GM19468 (cell line): ENCODE results near the gene GTF2H4.
"Not testable (repeated sequence)": the region's sequence is repeated elsewhere in the genome, so short reads cannot be mapped to it uniquely, and the experiment has no call there.

Experiments
- ATAC-seq: cut with Tn5 transposase; IDR thresholded peaks from one replicate; pipeline ENCODE4 v1.9.1; 2021; ENCODE audit warnings: mild to moderate bottlenecking, moderate library complexity, moderate number of reproducible peaks; ENCODE audit not compliant: unreplicated experiment; ENCODE audit errors: extremely low read depth

Gene GTF2H4

GRCh38 chr6:30907758-30908591 is at the start of gene GTF2H4:
TSS of gene GTF2H4 (plus strand) at chr6:30908207.
- peak; percentile 81 for ATAC-seq

GRCh38 chr6:30859726-30860125 is 48.3 kb upstream of the GTF2H4 start:
- ATAC-seq, result not testable (repeated sequence)

- ATAC-seq, result no peak
Observed at GRCh38 chr6:30861257-30862048, 46.6 kb upstream of the GTF2H4 start.

GRCh38 chr6:30862156-30862875 is 45.7 kb upstream of the GTF2H4 start:
- no peak for ATAC-seq

- ATAC-seq, result no peak
Observed at GRCh38 chr6:30864325-30864724, 43.7 kb upstream of the GTF2H4 start.

GRCh38 chr6:30869241-30869749 is 38.7 kb upstream of the GTF2H4 start:
- ATAC-seq, result not testable (repeated sequence)

GRCh38 chr6:30870546-30870945 is 37.5 kb upstream of the GTF2H4 start:
- no peak for ATAC-seq

- no peak for ATAC-seq
Observed at GRCh38 chr6:30871592-30872183, 36.3 kb upstream of the GTF2H4 start.

GRCh38 chr6:30873137-30873640 is 34.8 kb upstream of the GTF2H4 start:
- no peak for ATAC-seq

- not testable (repeated sequence) for ATAC-seq
Observed at GRCh38 chr6:30873795-30874194, 34.2 kb upstream of the GTF2H4 start.

- no peak for ATAC-seq
Observed at GRCh38 chr6:30875244-30876038, 32.6 kb upstream of the GTF2H4 start.

GRCh38 chr6:30876039-30876730 is 31.8 kb upstream of the GTF2H4 start:
- no peak for ATAC-seq

- no peak for ATAC-seq
Observed at GRCh38 chr6:30877419-30878262, 30.4 kb upstream of the GTF2H4 start.

GRCh38 chr6:30879684-30880427 is 28.2 kb upstream of the GTF2H4 start:
- ATAC-seq, result no peak

GRCh38 chr6:30880698-30881252 is 27.2 kb upstream of the GTF2H4 start:
- no peak for ATAC-seq

GRCh38 chr6:30881392-30882203 is 26.4 kb upstream of the GTF2H4 start:
- no peak for ATAC-seq
